ENCODE data around the gene TSPAN8.
"Not testable (repeated sequence)": the region's sequence is repeated elsewhere in the genome, so short reads cannot be mapped to it uniquely, and the experiment has no call there.

The TSPAN8 gene

DNA sequence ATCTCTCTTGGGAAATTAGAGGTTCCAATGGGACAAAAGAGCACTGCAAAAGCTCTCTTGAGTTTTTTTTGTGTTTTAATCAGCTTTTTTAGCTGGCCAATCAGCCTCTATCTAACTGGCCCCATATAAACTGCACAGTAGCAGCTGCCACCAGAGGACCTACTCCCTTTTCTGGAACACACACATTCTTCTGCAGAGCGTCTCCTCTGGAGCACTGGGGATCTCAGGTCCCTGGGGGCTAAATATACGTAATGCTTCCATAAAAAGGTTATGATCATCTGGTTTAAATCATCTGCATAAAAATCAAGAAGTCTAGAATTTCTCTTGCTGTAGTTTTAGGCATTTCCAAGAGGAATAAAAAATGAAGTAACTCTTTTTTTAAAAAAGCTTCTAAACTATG is 32.3 kb downstream of the TSPAN8 start:
- no peak for DNase-seq

DNA sequence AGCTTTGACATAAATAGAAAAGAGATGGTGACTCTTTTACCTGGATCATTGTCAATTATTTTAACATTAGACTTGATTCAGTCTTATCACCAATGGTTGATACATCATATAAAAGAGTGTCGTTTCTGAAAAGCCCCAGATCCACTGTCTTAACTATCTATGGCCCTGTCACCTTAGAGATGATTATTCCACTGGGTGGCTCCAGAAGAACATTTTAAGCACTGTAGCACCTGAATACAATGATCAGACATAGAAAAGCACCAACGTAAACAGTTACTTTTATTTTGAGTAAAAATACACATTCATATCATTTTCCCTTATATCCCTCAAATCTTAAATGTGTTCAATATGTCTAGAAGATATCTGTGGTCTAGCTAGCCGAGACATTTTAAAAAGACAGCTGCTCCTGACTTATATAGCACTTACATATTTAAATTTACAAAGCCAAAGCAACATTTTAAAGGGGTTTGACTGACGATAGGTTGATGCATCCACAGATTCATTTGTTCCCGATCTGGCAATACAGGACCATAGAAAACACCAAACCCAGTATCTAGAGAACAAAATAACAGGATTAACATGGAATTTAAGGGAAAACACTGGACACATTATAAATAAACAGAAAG is 32.9 kb downstream of the TSPAN8 start:
- DNase-seq: no peak

DNA sequence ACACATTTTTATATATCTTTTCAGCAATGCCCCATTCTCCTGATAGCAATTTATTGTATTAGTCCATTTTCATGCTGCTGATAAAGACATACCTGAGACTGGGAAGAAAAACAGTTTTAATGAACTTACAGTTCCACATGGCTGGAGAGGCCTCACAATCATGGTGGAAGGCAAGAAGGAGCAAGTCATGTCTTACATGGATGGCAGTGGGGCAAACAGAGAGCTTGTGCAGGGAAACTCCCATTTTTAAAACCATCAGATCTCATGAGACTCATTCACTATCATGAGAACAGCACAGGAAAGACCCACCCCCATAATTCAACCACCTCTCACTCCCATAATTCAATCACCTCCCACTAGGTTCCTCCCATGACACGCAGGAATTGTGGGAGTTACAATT is 44.7 kb downstream of the TSPAN8 start:
- DNase-seq: not testable (repeated sequence)

DNA sequence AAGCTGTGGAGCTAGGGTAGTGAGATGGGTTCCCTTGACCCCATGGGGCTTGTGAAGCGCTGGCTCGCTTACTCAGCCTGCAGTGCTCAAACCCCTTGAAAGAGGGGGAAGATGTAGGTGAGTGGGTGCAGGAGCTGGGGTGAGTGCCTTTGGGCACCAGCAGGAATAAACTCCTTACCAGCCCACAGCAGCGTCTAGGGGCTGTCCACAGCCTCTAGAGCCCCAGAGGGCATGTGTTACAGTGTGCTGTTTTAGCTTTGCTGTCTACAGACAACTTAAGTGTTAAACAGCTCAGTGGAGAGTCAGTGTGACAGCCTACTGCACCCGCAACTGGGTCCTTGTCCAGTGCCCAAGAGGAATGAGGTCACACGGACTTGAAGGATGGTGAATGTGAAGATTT is 48.0 kb downstream of the TSPAN8 start:
- DNase-seq: no peak

DNA sequence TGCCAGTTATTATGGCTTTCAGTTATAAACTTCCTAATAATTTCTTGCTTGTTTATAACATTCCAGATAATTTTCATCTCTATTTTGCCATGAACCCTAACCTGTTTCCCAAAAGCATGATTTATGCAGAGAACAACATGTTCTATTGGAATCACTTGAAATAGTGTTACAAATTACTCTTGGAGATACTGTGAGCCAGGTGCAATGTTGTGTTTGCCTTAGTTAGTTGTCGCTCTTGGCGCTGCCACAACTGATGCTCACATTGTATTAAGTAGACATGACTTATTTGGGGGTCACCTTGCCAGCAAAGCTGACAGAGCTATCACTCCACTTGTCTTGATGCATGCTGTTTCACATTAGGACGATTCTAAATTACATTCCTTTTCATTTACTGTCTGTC is 49.4 kb downstream of the TSPAN8 start:
- no peak for DNase-seq

DNA sequence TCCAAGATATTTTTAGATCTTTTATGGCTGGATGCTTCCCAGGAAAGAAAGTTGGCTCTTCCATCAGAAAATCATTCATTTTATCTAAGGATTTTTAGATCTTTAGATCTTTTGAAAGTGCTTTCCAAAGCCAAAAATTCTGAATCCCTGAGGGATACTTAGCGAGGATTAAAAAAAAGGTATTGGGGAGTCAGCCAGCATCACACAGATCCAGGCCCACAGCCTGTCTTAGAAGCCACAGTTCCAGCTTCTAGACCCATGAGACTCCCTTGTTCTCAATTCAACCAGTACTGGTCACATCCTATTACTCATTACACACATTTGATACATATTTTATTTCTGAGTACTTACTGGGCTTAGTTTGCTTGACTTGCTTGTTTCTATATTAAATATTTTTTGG is 49.9 kb downstream of the TSPAN8 start:
- no peak for DNase-seq

DNA sequence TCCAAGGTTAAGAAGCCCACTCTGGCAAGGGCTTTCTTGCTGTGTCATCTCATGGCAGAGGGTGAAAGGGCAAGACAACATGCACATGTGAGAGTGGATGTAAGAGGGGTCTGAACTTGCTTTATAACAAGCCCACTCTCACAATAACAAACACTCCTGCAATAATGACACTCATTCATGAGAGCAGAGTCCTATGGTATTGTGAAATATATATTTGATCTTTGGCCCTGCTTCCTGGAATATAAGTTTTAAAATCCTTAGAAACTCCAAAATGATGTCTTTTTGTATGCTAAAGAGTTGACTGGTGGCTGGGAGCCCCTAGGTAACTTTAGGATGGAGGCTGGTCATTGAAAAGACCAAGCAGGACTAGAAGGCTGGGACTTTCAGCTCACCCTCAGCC is 51.8 kb downstream of the TSPAN8 start:
- no peak for DNase-seq

DNA sequence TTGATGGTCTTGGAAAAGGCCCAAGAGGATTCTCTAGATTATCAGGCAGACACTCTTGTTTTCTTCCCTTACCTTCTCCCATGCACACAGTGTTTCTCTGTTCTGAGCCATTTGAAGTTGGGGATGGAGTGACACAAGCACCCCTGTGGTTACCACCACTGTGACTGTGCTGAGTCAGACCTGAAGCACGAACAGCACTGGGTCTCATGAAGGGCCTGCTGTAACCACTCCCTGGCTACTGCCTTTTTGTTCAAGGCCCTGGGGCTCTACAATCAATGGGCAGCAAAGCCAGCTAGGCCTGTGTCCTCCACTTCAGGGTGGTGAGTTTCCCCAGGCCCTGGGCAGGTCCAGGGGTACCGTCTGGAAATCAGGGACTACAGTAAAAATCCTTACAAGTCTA is 65.5 kb downstream of the TSPAN8 start:
- no peak for DNase-seq

DNA sequence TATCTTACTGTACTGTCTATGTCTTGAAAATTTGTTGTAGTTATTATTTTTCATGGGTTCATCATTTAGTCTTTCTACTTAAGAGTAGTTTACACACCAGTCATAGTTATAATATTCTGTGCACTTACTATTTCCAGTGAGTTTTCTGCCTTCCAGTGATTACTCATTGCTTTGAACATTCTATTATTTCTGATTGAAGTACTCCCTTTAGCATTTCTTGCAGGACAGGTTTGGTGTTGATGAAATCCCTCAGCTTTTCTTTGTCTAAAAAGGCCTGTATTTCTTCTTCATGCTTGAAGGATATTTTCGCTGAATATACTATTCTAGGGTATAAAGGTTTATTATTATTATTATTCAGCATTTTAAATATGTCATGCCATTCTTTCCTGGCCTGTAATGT is 66.8 kb downstream of the TSPAN8 start:
- no peak for DNase-seq

DNA sequence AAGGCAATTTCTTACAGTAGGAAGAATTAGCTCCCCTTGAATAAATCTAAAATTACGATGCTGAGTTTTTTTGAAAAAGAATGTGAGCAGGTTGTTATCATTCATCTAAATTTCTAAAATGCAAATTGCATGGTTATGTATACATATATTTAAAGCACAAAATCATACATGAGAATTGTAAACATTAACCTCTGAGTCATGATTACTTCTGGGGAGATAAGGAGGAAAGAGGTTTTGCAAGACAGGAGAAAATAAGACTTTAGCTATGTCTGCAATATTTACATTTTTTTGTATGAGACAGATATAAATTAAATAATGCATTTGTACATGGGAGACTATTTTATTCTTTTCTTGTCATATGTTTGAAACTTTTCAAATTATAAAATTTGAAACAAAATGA is 72.2 kb downstream of the TSPAN8 start:
- no peak for DNase-seq

DNA sequence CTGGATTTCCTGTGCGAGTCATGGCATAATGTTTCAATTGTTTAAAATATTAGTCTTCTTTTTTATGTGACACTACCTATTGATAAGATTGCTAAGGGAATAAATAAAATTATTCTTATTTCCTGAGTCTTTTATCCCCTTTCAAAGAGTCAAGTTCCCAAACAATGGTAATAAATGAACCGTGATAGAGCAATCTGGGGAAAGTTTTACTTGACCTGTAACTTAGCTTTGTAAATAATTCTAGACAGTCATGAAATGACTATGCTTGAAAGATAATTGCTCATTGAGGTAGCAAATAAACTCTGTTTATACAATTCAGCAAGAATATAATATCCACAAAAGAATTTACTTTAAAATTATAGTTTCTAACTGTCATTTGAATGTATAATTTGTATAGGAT is 82.1 kb downstream of the TSPAN8 start:
- no peak for DNase-seq

Data from activated CD4-positive, alpha-beta T cell treated with anti-CD3 and anti-CD28 coated beads, Interleukin-2, amount 50 U/mL, for 48 hours (primary cell).